Measurements from ENCODE around the gene OTUD5. TPM values are rescaled to one million over a fixed set of nuclear protein-coding genes. Genes with fewer than 3 reads are reported as not detected.

Gene OTUD5
- total and polyA plus RNA-seq, 11 donors = 17.2 to 32.7 (median 24.6) TPM

GRCh38 chrX:48965959-48966358 lies 8.6 kb upstream of the OTUD5 start:
- no peak overlapping the region for H3K27ac ChIP-seq
- no peaks in the 10 kb centered on the region for H3K36me3 ChIP-seq
- intact Hi-C loops (cut with DNase I) = no loop called here
- no peak overlapping the region for H3K4me3 ChIP-seq
- H3K4me1 ChIP-seq = no peaks in the 10 kb centered on the region
- WGBS, 4 donors = 88 to 94% (median 90%) methylated on average over 14 of the region's 14 CpGs
- TF ChIP-seq, protein P1, sequence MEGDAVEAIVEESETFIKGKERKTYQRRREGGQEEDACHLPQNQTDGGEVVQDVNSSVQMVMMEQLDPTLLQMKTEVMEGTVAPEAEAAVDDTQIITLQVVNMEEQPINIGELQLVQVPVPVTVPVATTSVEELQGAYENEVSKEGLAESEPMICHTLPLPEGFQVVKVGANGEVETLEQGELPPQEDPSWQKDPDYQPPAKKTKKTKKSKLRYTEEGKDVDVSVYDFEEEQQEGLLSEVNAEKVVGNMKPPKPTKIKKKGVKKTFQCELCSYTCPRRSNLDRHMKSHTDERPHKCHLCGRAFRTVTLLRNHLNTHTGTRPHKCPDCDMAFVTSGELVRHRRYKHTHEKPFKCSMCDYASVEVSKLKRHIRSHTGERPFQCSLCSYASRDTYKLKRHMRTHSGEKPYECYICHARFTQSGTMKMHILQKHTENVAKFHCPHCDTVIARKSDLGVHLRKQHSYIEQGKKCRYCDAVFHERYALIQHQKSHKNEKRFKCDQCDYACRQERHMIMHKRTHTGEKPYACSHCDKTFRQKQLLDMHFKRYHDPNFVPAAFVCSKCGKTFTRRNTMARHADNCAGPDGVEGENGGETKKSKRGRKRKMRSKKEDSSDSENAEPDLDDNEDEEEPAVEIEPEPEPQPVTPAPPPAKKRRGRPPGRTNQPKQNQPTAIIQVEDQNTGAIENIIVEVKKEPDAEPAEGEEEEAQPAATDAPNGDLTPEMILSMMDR (IDR thresholded peaks at IDR 0.05) = no peak
- no peak for TF ChIP-seq POLR2A (IDR thresholded peaks at IDR 0.05)
- H3K27me3 ChIP-seq = no peaks in the 10 kb centered on the region
- no peaks in the 10 kb centered on the region for H3K9me3 ChIP-seq
- ATAC-seq (no peak), DNase-seq (no peak)

DNA sequence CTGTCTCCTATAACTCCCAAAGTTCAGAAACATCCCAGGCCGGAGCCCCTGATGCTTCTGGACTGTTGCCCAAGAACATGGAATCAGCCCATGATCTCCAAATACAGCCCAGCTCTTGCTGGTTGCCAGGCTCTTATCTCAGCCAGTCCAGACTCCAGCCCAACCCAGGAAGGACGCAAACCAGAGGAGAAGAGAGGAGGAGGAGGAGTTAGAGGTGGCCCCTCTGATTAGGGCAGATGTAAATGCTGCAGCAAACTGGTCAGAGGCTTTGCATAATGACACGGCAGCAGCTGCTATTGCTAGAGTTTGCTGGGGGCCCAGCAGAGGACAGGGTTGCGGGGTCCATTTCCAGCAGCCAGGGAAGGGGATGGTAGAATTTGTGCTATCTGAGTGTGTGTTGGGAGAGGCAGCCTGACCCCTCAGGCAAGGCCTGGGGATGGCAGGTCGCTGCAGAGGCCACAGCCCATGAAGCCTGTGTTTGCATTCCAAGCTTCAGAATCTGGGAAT lies 4.2 kb upstream of the OTUD5 start:
- WGBS, 4 donors = 36 to 59% (median 38%) methylated on average over 5 of the region's 5 CpGs

DNA sequence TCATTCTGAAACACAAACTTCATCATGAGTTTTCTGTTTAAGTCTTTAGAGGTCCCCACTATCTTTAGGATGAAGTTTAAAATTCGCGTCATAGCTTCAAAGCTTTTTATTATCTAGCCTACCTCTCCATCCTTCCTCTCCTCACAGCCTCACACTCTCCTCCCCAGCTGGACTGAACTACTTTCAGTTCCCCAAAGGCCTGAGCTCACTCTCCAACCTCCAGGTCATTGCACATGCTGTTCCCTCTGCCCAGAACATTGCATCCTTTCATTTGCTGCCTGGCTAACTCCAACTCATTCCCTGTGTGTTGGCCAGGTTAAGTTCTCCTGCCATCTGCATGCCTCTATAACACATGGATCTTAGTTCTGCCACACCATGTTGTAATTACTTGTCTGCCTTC lies 2.9 kb upstream of the OTUD5 start:
- peak in 1 of 5 donors; percentile 20 for DNase-seq
- 71 to 91% (median 80%) methylated on average over 2 of the region's 2 CpGs for WGBS, 4 donors
- no peak overlapping the region for H3K27ac ChIP-seq

More for the DNA sequence above, 4.2 kb upstream of the OTUD5 start:
- Histone ChIP-seq H3K4me3 (no peak overlapping the region), H3K36me3 (no peaks in the 10 kb centered on the region), H3K9me3 (peaks cover 0 to 4% (median 0%) of the 10 kb centered on the region in 12 donors), H3K27me3 (no peaks in the 10 kb centered on the region), H3K27ac (peak overlapping the region in 5 of 12 donors; percentile 16 to 47 (median 24)), H3K4me1 (peaks cover 0 to 13% (median 3%) of the 10 kb centered on the region in 12 donors)
- intact Hi-C loops (cut with DNase I) = no loop called here
- ATAC-seq (peak in 1 of 4 donors; percentile 23), DNase-seq (peak in 2 of 5 donors; percentile 14 to 36)
- TF ChIP-seq, protein P1 (IDR thresholded peaks at IDR 0.05) = no peak
- no peak for TF ChIP-seq POLR2A (IDR thresholded peaks at IDR 0.05)

GRCh38 chrX:48958635-48959094 lies 1.3 kb upstream of the OTUD5 start:
- Histone ChIP-seq H3K36me3 (peaks cover 0 to 13% (median 0%) of the 10 kb centered on the region in 9 donors), H3K4me1 (peaks cover 0 to 36% (median 18%) of the 10 kb centered on the region in 12 donors), H3K9me3 (peaks cover 0 to 5% (median 0%) of the 10 kb centered on the region in 12 donors), H3K27ac (peak overlapping the region; percentile 84 to 99 (median 94)), H3K27me3 (no peaks in the 10 kb centered on the region), H3K4me3 (peak overlapping the region in 11 of 12 donors; percentile 13 to 87 (median 68))
- WGBS, 4 donors = 0 to 39% (median 16%) methylated on average over 21 of the region's 21 CpGs
- peak in 3 of 4 donors; percentile 0 to 8 (median 5) for ATAC-seq
- peak in 3 of 5 donors; percentile 20 to 50 (median 45) for DNase-seq
- intact Hi-C loops (cut with DNase I) = loop anchor here in 5 of 10 donors (5.0 to 10.0 kb wide), 4 partner anchors 44 to 146 kb away; partner anchors contain the start of genes TFE3 (in 4 of the 5) and GRIPAP1 (in 1 of the 5)
- TF ChIP-seq, protein P1 (IDR thresholded peaks at IDR 0.05) = no peak

More for the DNA sequence above, 2.9 kb upstream of the OTUD5 start:
- ATAC-seq = no peak
- Histone ChIP-seq H3K36me3 (peaks cover 0 to 6% (median 0%) of the 10 kb centered on the region in 9 donors), H3K4me1 (peaks cover 0 to 27% (median 11%) of the 10 kb centered on the region in 12 donors), H3K9me3 (peaks cover 0 to 5% (median 0%) of the 10 kb centered on the region in 12 donors), H3K4me3 (no peak overlapping the region), H3K27me3 (no peaks in the 10 kb centered on the region)
- intact Hi-C loops (cut with DNase I) = no loop called here
- no peak for TF ChIP-seq POLR2A (IDR thresholded peaks at IDR 0.05)
- TF ChIP-seq, protein P1 (IDR thresholded peaks at IDR 0.05) = no peak

All from heart left ventricle (tissue), 16 donors.